Measurements from ENCODE around the gene PNPLA6. TPM values are rescaled to one million over a fixed set of nuclear protein-coding genes. Genes with fewer than 3 reads are reported as not detected.

PNPLA6 gene
- total and polyA plus RNA-seq, 9 of the 15 experiments (the other 6 are each of a cell fraction or from before 2014, with no cell fraction given), result 0.07 to 30.2 (median 8.3) TPM

DNA sequence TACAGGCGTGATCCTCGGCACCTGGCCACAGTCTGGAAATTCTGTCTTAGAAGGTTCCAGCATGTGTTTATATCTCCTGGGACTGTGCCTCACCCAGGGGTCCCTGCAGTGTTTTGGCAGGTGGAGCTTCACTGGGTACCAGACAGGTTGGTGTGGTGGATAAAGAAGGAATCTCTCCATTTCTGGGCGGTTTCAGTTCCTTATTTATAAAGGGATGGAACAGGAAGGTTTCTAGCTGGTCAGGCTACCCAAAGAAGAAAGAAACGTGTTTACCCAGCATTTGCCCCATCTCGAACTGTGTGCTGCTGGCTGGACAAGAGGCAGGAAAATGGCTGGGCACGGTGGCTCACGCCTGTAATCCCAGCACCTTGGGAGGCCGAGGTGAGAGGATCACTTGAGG is 9.8 kb downstream of the PNPLA6 start:
- 55% methylated on average over 8 of the region's 8 CpGs for WGBS (ENCODE audit: insufficient coverage, low coverage, missing lambda C conversion rate)
- DNase-seq (ENCODE audit: extremely low read depth in 1 of 4, low spot score in 3 of 4) (no peak), FAIRE-seq (no peak), ATAC-seq (no peak)
- TF ChIP-seq NFIC (IDR thresholded peaks at IDR 0.05) (no peak), ILK (tag; IDR thresholded peaks at IDR 0.05; ENCODE audit: borderline replicate concordance, low read depth) (no peak), MCM2 (IDR thresholded peaks at IDR 0.05; ENCODE audit: low read depth) (no peak), ZNF165 (CRISPR knock-in tag; IDR thresholded peaks at IDR 0.05; ENCODE audit: borderline replicate concordance) (no peak), TAF7 (tag; IDR thresholded peaks at IDR 0.05) (no peak), ZZZ3 (IDR thresholded peaks at IDR 0.05) (no peak), JUN (IDR thresholded peaks at IDR 0.05; ENCODE audit: borderline replicate concordance, low read depth, low read length) (no peak), JUN (CRISPR knock-in tag; IDR thresholded peaks at IDR 0.05; ENCODE audit: borderline replicate concordance) (no peak), MCM7 (IDR thresholded peaks at IDR 0.05) (no peak), TBP (optimal IDR thresholded peaks at IDR 0.05; ENCODE audit: low read depth, low read length) (no peak), SMC3 (conservative IDR thresholded peaks at IDR 0.05; ENCODE audit: insufficient read depth, low read depth, low read length) (no peak), ZBTB1 (CRISPR knock-in tag; IDR thresholded peaks at IDR 0.05; ENCODE audit: borderline replicate concordance, low read depth) (no peak)
- no peaks in the 10 kb centered on the region for H3K27me3 ChIP-seq (ENCODE audit: control insufficient read depth in 2 of 2, insufficient read depth in 2 of 2, low read length in 2 of 2)
- no peaks in the 10 kb centered on the region for H3K9me1 ChIP-seq (ENCODE audit: control insufficient read depth, insufficient read depth, low read length)
- H3K9me3 ChIP-seq (replicated peaks; ENCODE audit: control insufficient read depth, insufficient read depth, low read depth, low read length), result no peaks in the 10 kb centered on the region
- H3K27ac ChIP-seq (ENCODE audit: extremely low read depth, low read depth, low read length), result no peak overlapping the region
- no peak overlapping the region for H3K9ac ChIP-seq (ENCODE audit: insufficient read depth in 1 of 2, low read depth in 2 of 2, low read length in 2 of 2)
- no peak overlapping the region for H3K4me2 ChIP-seq (ENCODE audit: insufficient read depth, low read length)
- in situ Hi-C loops (cut with MboI), result no loop called here
- H3K36me3 ChIP-seq (ENCODE audit: control insufficient read depth, insufficient read depth, low read length), result peaks cover 10% of the 10 kb centered on the region; the same call in 1 of the 3 replicates
- no peak overlapping the region for H2AFZ ChIP-seq (ENCODE audit: low read depth, low read length)
- H3K79me2 ChIP-seq (ENCODE audit: control insufficient read depth, insufficient read depth, low read length), result no peaks in the 10 kb centered on the region
- no TSS peak for BruUV-seq (replicated peaks)
- H3K4me3 ChIP-seq, result no peak overlapping the region
- CTCF ChIA-PET (ENCODE audit: low intra/inter-chr PET ratio), result no interaction called here
- peaks cover 5 to 40% of the 10 kb centered on the region in 2 experiments; a peak in 3 of 5 replicates for H3K4me1 ChIP-seq (replicated peaks in 1 of 2; ENCODE audit: control insufficient read depth in 2 of 2, insufficient read depth in 2 of 2, low read length in 2 of 2)
- POLR2A ChIA-PET, result interaction anchor here (0.8 kb wide), 1 partner anchor 60 kb away, joined by 3 read pairs; no protein-coding TSS in a partner anchor
- intact Hi-C loops (cut with micrococcal nuclease), result no loop called here
- no peaks in the 10 kb centered on the region for H4K20me1 ChIP-seq (replicated peaks; ENCODE audit: control insufficient read depth, insufficient read depth, low read length)
